ENCODE results near the gene TFIP11. TPM values are rescaled to one million over a fixed set of nuclear protein-coding genes. Genes with fewer than 3 reads are reported as not detected.

TFIP11 gene
- total RNA-seq, 1 donor from 2014 or later, result 23.1 TPM

GRCh38 chr22:26448334-26448733 is 63.9 kb downstream of the TFIP11 start:
- H3K36me3 ChIP-seq, result peaks cover 0 to 24% of the 10 kb centered on the region in 2 donors
- H3K9me3 ChIP-seq, result no peaks in the 10 kb centered on the region
- no peak overlapping the region for H3K27ac ChIP-seq
- H3K4me1 ChIP-seq, result no peaks in the 10 kb centered on the region
- H3K27me3 ChIP-seq, result no peaks in the 10 kb centered on the region
- no peak overlapping the region for H3K4me3 ChIP-seq
- intact Hi-C loops (cut with DNase I), result no loop called here
- no peak for DNase-seq (ENCODE audit: extremely low spot score in 2 of 2)
- TF ChIP-seq CTCF (IDR thresholded peaks at IDR 0.05) (no peak), POLR2A (IDR thresholded peaks at IDR 0.05) (no peak), POLR2AphosphoS5 (IDR thresholded peaks at IDR 0.05; ENCODE audit: insufficient read depth in 1 of 2, low read depth in 1 of 2) (no peak)

GRCh38 chr22:26447584-26448329 is 64.5 kb downstream of the TFIP11 start:
- DNase-seq (ENCODE audit: extremely low spot score in 2 of 2), result no peak
- Histone ChIP-seq H3K27me3 (no peaks in the 10 kb centered on the region), H3K4me1 (no peaks in the 10 kb centered on the region), H3K36me3 (peaks cover 0 to 18% of the 10 kb centered on the region in 2 donors), H3K4me3 (no peak overlapping the region), H3K27ac (no peak overlapping the region), H3K9me3 (no peaks in the 10 kb centered on the region)
- TF ChIP-seq POLR2AphosphoS5 (IDR thresholded peaks at IDR 0.05; ENCODE audit: insufficient read depth in 1 of 2, low read depth in 1 of 2), result no peak
- no peak for TF ChIP-seq POLR2A (IDR thresholded peaks at IDR 0.05)
- TF ChIP-seq CTCF (IDR thresholded peaks at IDR 0.05), result no peak
- intact Hi-C loops (cut with DNase I), result no loop called here

GRCh38 chr22:26446808-26447515 is 65.3 kb downstream of the TFIP11 start:
- H3K4me3 ChIP-seq, result no peak overlapping the region
- H3K36me3 ChIP-seq, result peaks cover 0 to 11% of the 10 kb centered on the region in 2 donors
- H3K27ac ChIP-seq, result no peak overlapping the region
- no peaks in the 10 kb centered on the region for H3K4me1 ChIP-seq
- no peaks in the 10 kb centered on the region for H3K9me3 ChIP-seq
- no peak for TF ChIP-seq CTCF (IDR thresholded peaks at IDR 0.05)
- TF ChIP-seq POLR2A (IDR thresholded peaks at IDR 0.05), result no peak
- TF ChIP-seq POLR2AphosphoS5 (IDR thresholded peaks at IDR 0.05; ENCODE audit: insufficient read depth in 1 of 2, low read depth in 1 of 2), result no peak
- intact Hi-C loops (cut with DNase I), result no loop called here
- no peaks in the 10 kb centered on the region for H3K27me3 ChIP-seq
- DNase-seq (ENCODE audit: extremely low spot score in 2 of 2), result no peak

GRCh38 chr22:26445577-26446275 is 66.5 kb downstream of the TFIP11 start:
- no peak overlapping the region for H3K27ac ChIP-seq
- H3K4me3 ChIP-seq, result no peak overlapping the region
- no peaks in the 10 kb centered on the region for H3K4me1 ChIP-seq
- no peak for TF ChIP-seq POLR2AphosphoS5 (IDR thresholded peaks at IDR 0.05; ENCODE audit: insufficient read depth in 1 of 2, low read depth in 1 of 2)
- TF ChIP-seq POLR2A (IDR thresholded peaks at IDR 0.05), result no peak
- no peak for TF ChIP-seq CTCF (IDR thresholded peaks at IDR 0.05)
- intact Hi-C loops (cut with DNase I), result no loop called here
- H3K9me3 ChIP-seq, result no peaks in the 10 kb centered on the region
- H3K27me3 ChIP-seq, result no peaks in the 10 kb centered on the region
- no peak for DNase-seq (ENCODE audit: extremely low spot score in 2 of 2)
- peaks cover 0 to under 1% of the 10 kb centered on the region in 2 donors for H3K36me3 ChIP-seq

All from vagina (tissue), 2 donors.